ENCODE data around the gene CCR9.

DNA sequence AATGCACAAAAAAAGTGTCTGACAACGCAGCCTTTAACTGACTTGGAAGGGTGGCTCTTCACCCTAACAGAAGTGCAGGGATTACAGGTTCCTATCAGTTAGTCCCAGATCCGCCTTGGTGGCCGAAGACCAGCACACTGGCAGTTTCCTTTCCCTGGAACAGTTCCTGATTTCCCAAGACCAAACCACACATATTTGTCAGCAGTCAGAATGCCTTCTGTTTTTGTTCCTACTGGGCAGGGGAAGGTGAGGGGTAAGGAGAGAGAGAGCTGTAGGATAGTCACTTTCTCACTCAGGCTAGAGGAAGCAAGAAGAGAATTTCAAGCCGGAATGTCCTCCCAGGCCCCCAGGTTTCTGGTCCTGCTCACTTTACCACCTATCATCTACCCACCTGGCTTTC lies 66.1 kb downstream of the CCR9 start:
- no peak for TF ChIP-seq CTCF (IDR thresholded peaks at IDR 0.05)
- no peak for TF ChIP-seq POLR2A (IDR thresholded peaks at IDR 0.05)
- TF ChIP-seq EP300 (IDR thresholded peaks at IDR 0.05): no peak
